ENCODE measurements around the gene EPB41L2.

Gene EPB41L2

DNA sequence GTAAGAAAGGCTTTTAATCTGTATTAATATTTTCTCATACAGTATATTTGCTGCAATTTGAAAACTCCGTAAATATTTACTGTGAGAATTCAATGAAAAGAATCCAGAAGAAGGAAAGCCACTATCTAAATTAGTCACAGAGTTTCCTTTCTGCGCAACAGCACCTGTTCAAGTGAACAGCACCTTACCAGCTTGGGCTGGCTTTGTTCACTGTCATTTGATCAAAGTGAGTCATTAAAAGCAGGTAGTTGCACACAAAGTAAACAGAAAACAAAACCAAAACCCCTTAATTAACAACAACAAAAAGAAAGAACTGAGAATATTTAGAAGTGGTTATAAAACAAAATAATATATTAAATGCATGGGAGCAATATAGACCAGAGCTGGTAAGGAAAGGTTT is 223.0 kb downstream of the EPB41L2 start:
- DNase-seq = no peak
- no peaks in the 10 kb centered on the region for H3K9me3 ChIP-seq (ENCODE audit: control insufficient read depth, low read length)
- no peak overlapping the region for H3K27ac ChIP-seq (ENCODE audit: insufficient read depth, low read length, poor library complexity, severe bottlenecking)
- H3K4me1 ChIP-seq (ENCODE audit: control insufficient read depth, insufficient read depth, low read length, poor library complexity, severe bottlenecking) = no peaks in the 10 kb centered on the region
- no peaks in the 10 kb centered on the region for H3K36me3 ChIP-seq (ENCODE audit: control insufficient read depth, insufficient read depth, low read length)
- no peaks in the 10 kb centered on the region for H3K27me3 ChIP-seq (replicated peaks; ENCODE audit: control insufficient read depth, insufficient read depth, low read length, poor library complexity, severe bottlenecking)
- no peak overlapping the region for H3K4me3 ChIP-seq (ENCODE audit: insufficient read depth, low read depth, low read length, poor library complexity, severe bottlenecking)

GRCh38 chr6:130839379-130839778 is 223.7 kb downstream of the EPB41L2 start:
- Histone ChIP-seq H3K4me3 (ENCODE audit: insufficient read depth, low read depth, low read length, poor library complexity, severe bottlenecking) (no peak overlapping the region), H3K27ac (ENCODE audit: insufficient read depth, low read length, poor library complexity, severe bottlenecking) (no peak overlapping the region), H3K27me3 (replicated peaks; ENCODE audit: control insufficient read depth, insufficient read depth, low read length, poor library complexity, severe bottlenecking) (no peaks in the 10 kb centered on the region), H3K4me1 (ENCODE audit: control insufficient read depth, insufficient read depth, low read length, poor library complexity, severe bottlenecking) (no peaks in the 10 kb centered on the region), H3K9me3 (ENCODE audit: control insufficient read depth, low read length) (no peaks in the 10 kb centered on the region), H3K36me3 (ENCODE audit: control insufficient read depth, insufficient read depth, low read length) (no peaks in the 10 kb centered on the region)
- DNase-seq = no peak

- Histone ChIP-seq H3K4me3 (ENCODE audit: insufficient read depth, low read depth, low read length, poor library complexity, severe bottlenecking) (no peak overlapping the region), H3K4me1 (ENCODE audit: control insufficient read depth, insufficient read depth, low read length, poor library complexity, severe bottlenecking) (no peaks in the 10 kb centered on the region), H3K27ac (ENCODE audit: insufficient read depth, low read length, poor library complexity, severe bottlenecking) (no peak overlapping the region), H3K36me3 (ENCODE audit: control insufficient read depth, insufficient read depth, low read length) (no peaks in the 10 kb centered on the region), H3K27me3 (replicated peaks; ENCODE audit: control insufficient read depth, insufficient read depth, low read length, poor library complexity, severe bottlenecking) (no peaks in the 10 kb centered on the region), H3K9me3 (ENCODE audit: control insufficient read depth, low read length) (no peaks in the 10 kb centered on the region)
- no peak for DNase-seq
Measured at GRCh38 chr6:130838951-130839350, 224.1 kb downstream of the EPB41L2 start.

DNA sequence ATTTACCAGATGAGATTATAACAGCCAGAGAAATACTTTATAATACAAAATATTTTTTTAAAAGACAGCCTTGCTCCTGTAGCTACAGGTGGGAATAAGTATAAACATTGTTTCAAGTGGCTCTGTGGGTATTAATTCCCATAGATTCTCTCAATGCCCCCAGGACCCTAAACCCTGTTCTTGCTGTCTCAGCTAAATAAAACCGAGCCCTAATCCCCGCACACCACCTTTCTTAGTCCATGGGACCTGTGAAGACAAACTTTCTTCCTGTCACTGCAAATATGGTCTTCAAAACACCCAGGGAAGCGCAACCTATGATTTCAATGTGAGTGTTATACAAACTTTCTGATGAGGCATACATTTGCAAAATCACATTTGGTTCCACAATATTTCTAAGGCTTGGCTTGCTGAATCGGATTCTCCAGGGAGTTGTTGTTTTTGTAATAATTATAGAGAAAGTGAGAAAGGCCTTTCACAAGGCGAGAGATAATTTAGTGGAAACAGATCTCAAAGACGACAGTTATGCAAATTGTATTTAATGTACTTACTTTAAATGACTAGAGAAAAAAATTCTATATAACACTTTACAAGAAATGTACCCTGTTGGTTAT is 224.7 kb downstream of the EPB41L2 start:
- H3K9me3 ChIP-seq (ENCODE audit: control insufficient read depth, low read length) = no peaks in the 10 kb centered on the region
- no peaks in the 10 kb centered on the region for H3K4me1 ChIP-seq (ENCODE audit: control insufficient read depth, insufficient read depth, low read length, poor library complexity, severe bottlenecking)
- DNase-seq = no peak
- no peaks in the 10 kb centered on the region for H3K27me3 ChIP-seq (replicated peaks; ENCODE audit: control insufficient read depth, insufficient read depth, low read length, poor library complexity, severe bottlenecking)
- no peaks in the 10 kb centered on the region for H3K36me3 ChIP-seq (ENCODE audit: control insufficient read depth, insufficient read depth, low read length)
- H3K4me3 ChIP-seq (ENCODE audit: insufficient read depth, low read depth, low read length, poor library complexity, severe bottlenecking) = no peak overlapping the region
- H3K27ac ChIP-seq (ENCODE audit: insufficient read depth, low read length, poor library complexity, severe bottlenecking) = no peak overlapping the region

- no peaks in the 10 kb centered on the region for H3K27me3 ChIP-seq (replicated peaks; ENCODE audit: control insufficient read depth, insufficient read depth, low read length, poor library complexity, severe bottlenecking)
- H3K36me3 ChIP-seq (ENCODE audit: control insufficient read depth, insufficient read depth, low read length) = no peaks in the 10 kb centered on the region
- no peaks in the 10 kb centered on the region for H3K9me3 ChIP-seq (ENCODE audit: control insufficient read depth, low read length)
- H3K27ac ChIP-seq (ENCODE audit: insufficient read depth, low read length, poor library complexity, severe bottlenecking) = no peak overlapping the region
- no peak overlapping the region for H3K4me3 ChIP-seq (ENCODE audit: insufficient read depth, low read depth, low read length, poor library complexity, severe bottlenecking)
- no peaks in the 10 kb centered on the region for H3K4me1 ChIP-seq (ENCODE audit: control insufficient read depth, insufficient read depth, low read length, poor library complexity, severe bottlenecking)
- DNase-seq = no peak
Measured at GRCh38 chr6:130837067-130837466, 226.0 kb downstream of the EPB41L2 start.

- Histone ChIP-seq H3K4me3 (ENCODE audit: insufficient read depth, low read depth, low read length, poor library complexity, severe bottlenecking) (no peak overlapping the region), H3K27ac (ENCODE audit: insufficient read depth, low read length, poor library complexity, severe bottlenecking) (no peak overlapping the region), H3K4me1 (ENCODE audit: control insufficient read depth, insufficient read depth, low read length, poor library complexity, severe bottlenecking) (no peaks in the 10 kb centered on the region), H3K27me3 (replicated peaks; ENCODE audit: control insufficient read depth, insufficient read depth, low read length, poor library complexity, severe bottlenecking) (no peaks in the 10 kb centered on the region), H3K9me3 (ENCODE audit: control insufficient read depth, low read length) (no peaks in the 10 kb centered on the region), H3K36me3 (ENCODE audit: control insufficient read depth, insufficient read depth, low read length) (no peaks in the 10 kb centered on the region)
- DNase-seq = no peak
Measured at GRCh38 chr6:130836055-130836640, 226.9 kb downstream of the EPB41L2 start.

GRCh38 chr6:130834482-130835251 is 228.4 kb downstream of the EPB41L2 start:
- DNase-seq = no peak
- Histone ChIP-seq H3K9me3 (ENCODE audit: control insufficient read depth, low read length) (no peaks in the 10 kb centered on the region), H3K27me3 (replicated peaks; ENCODE audit: control insufficient read depth, insufficient read depth, low read length, poor library complexity, severe bottlenecking) (no peaks in the 10 kb centered on the region), H3K4me1 (ENCODE audit: control insufficient read depth, insufficient read depth, low read length, poor library complexity, severe bottlenecking) (no peaks in the 10 kb centered on the region), H3K4me3 (ENCODE audit: insufficient read depth, low read depth, low read length, poor library complexity, severe bottlenecking) (no peak overlapping the region), H3K36me3 (ENCODE audit: control insufficient read depth, insufficient read depth, low read length) (no peaks in the 10 kb centered on the region), H3K27ac (ENCODE audit: insufficient read depth, low read length, poor library complexity, severe bottlenecking) (no peak overlapping the region)

GRCh38 chr6:130833569-130833968 is 229.5 kb downstream of the EPB41L2 start:
- no peaks in the 10 kb centered on the region for H3K9me3 ChIP-seq (ENCODE audit: control insufficient read depth, low read length)
- no peak for DNase-seq
- H3K4me3 ChIP-seq (ENCODE audit: insufficient read depth, low read depth, low read length, poor library complexity, severe bottlenecking) = no peak overlapping the region
- no peaks in the 10 kb centered on the region for H3K36me3 ChIP-seq (ENCODE audit: control insufficient read depth, insufficient read depth, low read length)
- no peaks in the 10 kb centered on the region for H3K27me3 ChIP-seq (replicated peaks; ENCODE audit: control insufficient read depth, insufficient read depth, low read length, poor library complexity, severe bottlenecking)
- no peak overlapping the region for H3K27ac ChIP-seq (ENCODE audit: insufficient read depth, low read length, poor library complexity, severe bottlenecking)
- H3K4me1 ChIP-seq (ENCODE audit: control insufficient read depth, insufficient read depth, low read length, poor library complexity, severe bottlenecking) = no peaks in the 10 kb centered on the region

DNA sequence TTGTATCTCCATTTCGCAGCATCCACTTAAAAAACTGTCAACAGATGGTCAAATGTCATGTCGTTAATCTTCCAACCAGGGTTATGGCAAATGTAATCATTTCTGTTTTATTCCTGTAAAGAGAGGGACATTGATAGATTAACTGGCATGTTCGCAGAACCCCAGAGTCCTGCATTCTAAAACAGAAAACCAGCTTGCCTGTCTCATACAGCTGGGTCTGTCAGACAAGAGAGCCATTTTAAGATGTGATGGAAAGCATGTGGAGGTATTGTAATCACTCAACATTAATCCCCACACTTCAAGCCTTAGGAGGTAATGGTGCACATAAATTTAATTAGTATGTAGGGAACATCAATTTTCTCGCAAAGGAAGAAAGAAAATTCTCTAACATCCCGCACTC is 231.4 kb downstream of the EPB41L2 start:
- Histone ChIP-seq H3K27ac (ENCODE audit: insufficient read depth, low read length, poor library complexity, severe bottlenecking) (no peak overlapping the region), H3K4me1 (ENCODE audit: control insufficient read depth, insufficient read depth, low read length, poor library complexity, severe bottlenecking) (no peaks in the 10 kb centered on the region), H3K27me3 (replicated peaks; ENCODE audit: control insufficient read depth, insufficient read depth, low read length, poor library complexity, severe bottlenecking) (no peaks in the 10 kb centered on the region), H3K4me3 (ENCODE audit: insufficient read depth, low read depth, low read length, poor library complexity, severe bottlenecking) (no peak overlapping the region), H3K36me3 (ENCODE audit: control insufficient read depth, insufficient read depth, low read length) (no peaks in the 10 kb centered on the region), H3K9me3 (ENCODE audit: control insufficient read depth, low read length) (no peaks in the 10 kb centered on the region)
- no peak for DNase-seq

DNA sequence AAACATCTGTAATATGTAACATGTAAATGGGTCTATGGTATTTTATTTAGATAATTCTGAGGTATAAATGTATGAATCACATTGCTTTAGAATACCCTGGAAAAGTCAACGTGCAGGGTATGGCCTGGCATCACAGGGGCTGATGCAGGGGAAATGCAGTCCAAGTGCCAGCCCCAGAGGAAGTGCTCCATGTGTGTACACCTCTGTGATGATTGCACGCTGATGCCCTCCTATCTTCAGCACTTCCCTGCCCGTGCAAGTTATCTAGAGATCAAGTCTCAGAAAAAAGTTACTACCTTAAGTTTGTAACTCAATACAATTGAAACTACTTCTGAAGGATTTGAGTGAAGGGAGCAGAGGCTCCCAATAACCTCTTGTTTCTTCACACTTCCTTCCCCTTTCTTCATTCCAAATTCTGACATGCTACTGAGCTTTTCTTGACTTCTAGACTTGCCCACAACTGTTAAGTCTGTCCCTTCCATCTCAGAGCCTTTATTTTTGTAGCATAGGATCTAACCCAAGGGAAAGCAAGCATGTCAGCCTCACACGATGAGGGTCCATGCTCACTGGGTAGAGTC is 233.6 kb downstream of the EPB41L2 start:
- Histone ChIP-seq H3K4me3 (ENCODE audit: insufficient read depth, low read depth, low read length, poor library complexity, severe bottlenecking) (no peak overlapping the region), H3K9me3 (ENCODE audit: control insufficient read depth, low read length) (no peaks in the 10 kb centered on the region), H3K27ac (ENCODE audit: insufficient read depth, low read length, poor library complexity, severe bottlenecking) (no peak overlapping the region), H3K27me3 (replicated peaks; ENCODE audit: control insufficient read depth, insufficient read depth, low read length, poor library complexity, severe bottlenecking) (no peaks in the 10 kb centered on the region), H3K36me3 (ENCODE audit: control insufficient read depth, insufficient read depth, low read length) (no peaks in the 10 kb centered on the region), H3K4me1 (ENCODE audit: control insufficient read depth, insufficient read depth, low read length, poor library complexity, severe bottlenecking) (no peaks in the 10 kb centered on the region)
- no peak for DNase-seq

Measured in effector memory CD4-positive, alpha-beta T cell (primary cell).